Transverse colon (tissue), 4 donors: ENCODE measurements around the gene CD244. TPM values are rescaled to one million over a fixed set of nuclear protein-coding genes. Genes with fewer than 3 reads are reported as not detected.
A peak's percentile ranks its signal among the peaks of the same experiment; 100 is the strongest.

Source experiments
- DNase-seq: peaks from one replicate; pipeline ENCODE4 v3.0.0-alpha.2; 2019
- H3K27ac ChIP-seq, 4 donors: fragments of 200-600 bp; sonication (generic); 2 replicates each; pipeline ENCODE4 v1.5.1; 2016 to 2018; ENCODE audit warnings: inconsistent platforms in 4 of 4
- H3K27me3 ChIP-seq: fragments of 200-600 bp; sonication (generic); 2 replicates; pipeline ENCODE4 v1.5.1; 2017; ENCODE audit warnings: inconsistent platforms
- H3K36me3 ChIP-seq, 4 donors: fragments of 200-600 bp; sonication (generic); 2 replicates each; pipeline ENCODE4 v1.5.1; 2017 to 2019; ENCODE audit warnings: inconsistent platforms in 4 of 4
- H3K4me1 ChIP-seq, 4 donors: fragments of 200-600 bp; sonication (generic); 2 replicates each; pipeline ENCODE4 v1.5.1; 2017 to 2020; ENCODE audit warnings: inconsistent platforms in 4 of 4
- H3K4me3 ChIP-seq, 4 donors: fragments of 200-600 bp; sonication (generic); 1 replicate in 1 of 4; 2 replicates in 3 of 4; pipeline versions ENCODE4 v1.5.1 to v1.6.1; 2017 to 2019; ENCODE audit warnings: inconsistent platforms in 4 of 4
- H3K9me3 ChIP-seq, 2 donors: fragments of 200-600 bp; sonication (generic); 2 replicates each; pipeline ENCODE4 v1.5.1; 2017 to 2019; ENCODE audit warnings: inconsistent platforms in 2 of 2
- EP300 ChIP-seq: sonication (generic); formaldehyde crosslinking; IDR thresholded peaks from one replicate; pipeline ENCODE4 v1.6.1; 2017; ENCODE audit warnings: antibody characterized with exemption, low read depth
- POLR2A ChIP-seq: fragments of 450-650 bp; IDR thresholded peaks from one replicate; pipeline ENCODE4 v1.6.1; 2016; ENCODE audit warnings: antibody characterized with exemption, mild to moderate bottlenecking, moderate library complexity
- POLR2AphosphoS5 ChIP-seq, 3 donors: sonication (generic); formaldehyde crosslinking; IDR thresholded peaks; one replicate each; pipeline ENCODE4 v1.6.1; 2016; ENCODE audit warnings: antibody characterized with exemption in 3 of 3
- WGBS, 2 donors: methylation state at CpG; one replicate each; pipeline ENCODE4 v1.1.5; 2018; ENCODE audit warnings: low coverage in 1 of 2; 5-methylcytosine and 5-hydroxymethylcytosine counted together
- in situ Hi-C, 4 donors: fragments of 200-750 bp; cut with MboI; loops; one replicate each; pipeline versions ENCODE4 v1.15.0 to v1.15.1; 2017; ENCODE audit warnings: low sequenced_read_pairs in 3 of 4, low pct_ligation_motif_present in 1 of 4, low pct_unique_long_range_greater_than_20kb in 1 of 4
- intact Hi-C: fragments of 100-400 bp; cut with DNase I; formaldehyde crosslinking; loops from one replicate; pipeline ENCODE4 v1.15.1; 2023; ENCODE audit warnings: low total_unique reads
- total RNA-seq, 4 donors: library from RNA; depleted of rRNA; stranded (reverse); fragments of >200 nt; gene quantifications; one replicate each; pipeline ENCODE4 v1.1.0, GENCODE V29; 2016
- TF ChIP-seq, protein P1 (sequence below), 5 experiments: fragments of 200-600 bp in 3 of 5; fragments of 450-650 bp in 2 of 5; sonication (generic) in 3 of 5; IDR thresholded peaks; 1 replicate in 2 of 5; 2 replicates in 3 of 5; pipeline ENCODE4 v1.5.1; 2016 to 2017; ENCODE audit warnings: antibody characterized with exemption in 5 of 5, inconsistent platforms in 3 of 5, mild to moderate bottlenecking in 2 of 5, moderate library complexity in 1 of 5

Gene CD244
- total RNA-seq, 4 donors from 2014 or later = 0.48 to 0.55 TPM; not detected in 2

DNA sequence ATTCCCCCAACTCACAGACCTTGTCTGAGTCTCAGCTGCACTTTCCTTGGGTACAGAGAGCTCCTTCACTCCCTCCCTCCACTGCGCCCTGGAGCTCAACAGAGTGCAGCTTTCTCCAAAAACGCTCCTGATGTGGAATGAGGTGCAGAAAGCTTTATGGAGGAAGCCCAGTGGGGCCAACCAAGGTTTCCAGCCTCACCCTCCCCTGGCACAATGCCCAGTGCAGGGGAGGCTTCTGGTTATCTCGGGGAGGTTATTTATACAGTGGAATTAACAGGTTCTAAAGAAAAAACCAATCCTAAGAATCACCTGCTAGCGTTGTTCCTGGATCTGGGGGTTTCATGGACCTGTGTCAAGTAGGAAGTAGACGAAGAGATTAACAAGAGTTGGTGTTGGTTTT is 22.4 kb upstream of the CD244 start, which contains the start of gene ITLN1:
Gene ITLN1, minus strand, starts transcription at position 139 of the 400 bp plus-strand sequence. CDS start 303 bp downstream, outside the sequence.
- WGBS, 2 donors = 47 to 48% methylated on average over 3 to 5 of the region's 5 CpGs
- Histone ChIP-seq H3K4me3 (no peak within 1 kb of the TSS), H3K27me3 (no peaks in the 10 kb centered on the region), H3K9me3 (no peaks in the 10 kb centered on the region), H3K36me3 (no peaks in the 10 kb centered on the region), H3K27ac (peak within 1 kb of the TSS in 1 of 4 donors; percentile 14), H3K4me1 (peaks cover 0 to 4% (median 0%) of the 10 kb centered on the region in 4 donors)
- TF ChIP-seq POLR2AphosphoS5 (IDR thresholded peaks at IDR 0.05) (no peak), POLR2A (no peak)
- TF ChIP-seq, protein P1, sequence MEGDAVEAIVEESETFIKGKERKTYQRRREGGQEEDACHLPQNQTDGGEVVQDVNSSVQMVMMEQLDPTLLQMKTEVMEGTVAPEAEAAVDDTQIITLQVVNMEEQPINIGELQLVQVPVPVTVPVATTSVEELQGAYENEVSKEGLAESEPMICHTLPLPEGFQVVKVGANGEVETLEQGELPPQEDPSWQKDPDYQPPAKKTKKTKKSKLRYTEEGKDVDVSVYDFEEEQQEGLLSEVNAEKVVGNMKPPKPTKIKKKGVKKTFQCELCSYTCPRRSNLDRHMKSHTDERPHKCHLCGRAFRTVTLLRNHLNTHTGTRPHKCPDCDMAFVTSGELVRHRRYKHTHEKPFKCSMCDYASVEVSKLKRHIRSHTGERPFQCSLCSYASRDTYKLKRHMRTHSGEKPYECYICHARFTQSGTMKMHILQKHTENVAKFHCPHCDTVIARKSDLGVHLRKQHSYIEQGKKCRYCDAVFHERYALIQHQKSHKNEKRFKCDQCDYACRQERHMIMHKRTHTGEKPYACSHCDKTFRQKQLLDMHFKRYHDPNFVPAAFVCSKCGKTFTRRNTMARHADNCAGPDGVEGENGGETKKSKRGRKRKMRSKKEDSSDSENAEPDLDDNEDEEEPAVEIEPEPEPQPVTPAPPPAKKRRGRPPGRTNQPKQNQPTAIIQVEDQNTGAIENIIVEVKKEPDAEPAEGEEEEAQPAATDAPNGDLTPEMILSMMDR (IDR thresholded peaks at IDR 0.05) = no peak
- in situ Hi-C loops = no loop called here
- no peak for DNase-seq
- intact Hi-C loops = no loop called here

DNA sequence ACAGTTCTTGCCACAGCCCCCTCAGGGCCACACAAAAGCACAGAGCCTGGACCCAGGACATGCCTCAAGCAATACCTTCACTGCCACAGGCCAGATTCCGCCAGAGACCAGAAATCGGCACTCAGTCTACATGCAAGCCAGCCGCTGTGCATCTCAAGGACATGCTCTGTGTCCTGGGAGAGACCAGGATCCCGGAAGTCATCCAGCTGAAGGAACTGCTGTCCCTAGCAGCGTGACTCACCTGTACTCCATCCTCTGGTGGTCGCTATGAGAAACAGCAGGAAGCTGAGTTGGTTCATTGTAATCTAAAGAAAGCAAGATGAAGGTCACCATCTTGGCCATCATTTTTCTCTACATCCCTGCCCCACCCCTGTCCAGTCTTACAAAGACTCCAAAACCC is 21.9 kb upstream of the CD244 start:
- in situ Hi-C loops (no loop called here), intact Hi-C loops (no loop called here)
- no peaks in the 10 kb centered on the region for H3K9me3 ChIP-seq
- no peak for DNase-seq
- H3K36me3 ChIP-seq = no peaks in the 10 kb centered on the region
- H3K4me3 ChIP-seq = no peak overlapping the region
- peak overlapping the region in 1 of 4 donors; percentile 14 for H3K27ac ChIP-seq
- H3K27me3 ChIP-seq = no peaks in the 10 kb centered on the region
- TF ChIP-seq, protein P1 (IDR thresholded peaks at IDR 0.05) = peak in 3 of 5 experiments; percentile 28 to 71 (median 49)
- TF ChIP-seq POLR2A = no peak
- WGBS, 2 donors = 79% methylated on average over 6 of the region's 6 CpGs; no CpG with 5 or more reads in 1 of the 2 donors
- H3K4me1 ChIP-seq = peaks cover 0 to 4% (median 0%) of the 10 kb centered on the region in 4 donors

DNA sequence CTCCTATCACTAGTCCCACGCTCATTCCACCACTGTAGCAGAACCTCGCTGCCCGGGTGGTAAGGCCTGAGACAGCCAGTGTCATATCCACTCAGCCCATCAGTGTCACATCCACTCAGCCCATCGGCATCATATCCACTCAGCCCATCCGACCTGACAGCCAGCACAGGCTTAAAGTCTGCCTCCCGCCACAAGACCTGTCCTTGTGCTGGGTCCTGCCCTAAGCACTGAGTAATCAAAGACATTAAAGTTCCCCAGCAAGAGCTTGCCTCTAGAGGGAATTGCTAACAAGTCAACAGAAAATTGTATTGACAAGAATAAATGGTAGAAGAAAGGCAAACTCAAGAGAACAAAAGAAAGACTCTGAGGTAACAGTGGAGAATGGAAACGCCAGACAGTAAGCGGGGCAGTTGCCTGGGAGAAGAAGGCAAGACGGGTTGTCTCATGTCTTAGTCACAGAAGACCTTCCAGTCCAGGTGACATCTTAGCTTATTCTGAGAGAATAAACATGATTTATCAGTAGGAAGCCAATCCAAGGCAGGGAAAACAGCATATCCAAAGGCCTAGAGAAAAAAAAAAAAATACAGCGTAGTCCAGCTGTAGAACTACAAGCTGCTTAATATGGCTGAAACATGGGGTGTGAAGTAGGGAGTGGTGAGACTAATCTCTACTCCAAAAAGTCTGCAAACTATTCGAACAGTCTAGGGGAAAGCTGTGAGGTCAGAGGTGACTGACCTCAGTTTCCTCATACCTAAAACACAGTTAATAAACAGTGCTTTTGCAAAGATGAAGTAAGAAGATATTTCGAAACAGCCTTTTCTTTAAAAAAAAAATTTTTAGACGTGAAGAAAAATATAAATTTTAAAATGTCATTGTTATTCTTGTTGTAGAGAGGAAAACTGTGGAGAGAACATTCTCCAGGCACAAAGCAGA is 21.2 kb upstream of the CD244 start:
- no peak for DNase-seq
- Histone ChIP-seq H3K4me3 (no peak overlapping the region), H3K9me3 (no peaks in the 10 kb centered on the region), H3K27ac (peak overlapping the region in 1 of 4 donors; percentile 14), H3K36me3 (no peaks in the 10 kb centered on the region), H3K27me3 (no peaks in the 10 kb centered on the region), H3K4me1 (peaks cover 0 to 4% (median 0%) of the 10 kb centered on the region in 4 donors)
- WGBS, 2 donors = 85 to 92% methylated on average over 7 to 13 of the region's 13 CpGs
- intact Hi-C loops (no loop called here), in situ Hi-C loops (no loop called here)
- TF ChIP-seq POLR2A (no peak), POLR2AphosphoS5 (IDR thresholded peaks at IDR 0.05) (no peak), EP300 (no peak)
- TF ChIP-seq, protein P1 (IDR thresholded peaks at IDR 0.05) = no peak

DNA sequence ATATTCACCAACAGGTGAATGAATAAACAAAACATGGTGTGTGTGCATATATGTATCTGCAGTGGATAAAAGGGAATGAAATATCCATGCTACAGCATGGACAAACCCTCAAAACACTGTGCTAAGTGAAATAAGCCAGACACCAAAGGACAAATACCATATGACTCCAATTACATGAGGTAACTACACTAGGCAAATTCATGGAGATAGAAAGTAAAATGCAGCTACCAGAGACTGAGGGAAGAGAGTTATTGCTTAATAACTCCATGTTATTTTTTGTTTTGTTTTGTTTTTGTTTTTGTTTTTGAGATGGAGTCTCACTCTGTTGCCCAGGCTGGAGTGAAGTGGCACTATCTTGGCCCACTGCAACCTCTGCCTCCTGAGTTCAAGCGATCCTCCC is 19.9 kb upstream of the CD244 start:
- no peak for DNase-seq
- intact Hi-C loops (no loop called here), in situ Hi-C loops (no loop called here)
- no peak overlapping the region for H3K27ac ChIP-seq
- no peaks in the 10 kb centered on the region for H3K36me3 ChIP-seq
- H3K27me3 ChIP-seq = no peaks in the 10 kb centered on the region
- H3K4me3 ChIP-seq = no peak overlapping the region
- H3K9me3 ChIP-seq = no peaks in the 10 kb centered on the region
- 96 to 100% methylated on average over 1 of the region's 1 CpG for WGBS, 2 donors
- no peak for TF ChIP-seq EP300
- TF ChIP-seq, protein P1 (IDR thresholded peaks at IDR 0.05) = no peak
- H3K4me1 ChIP-seq = peaks cover 0 to 4% (median 0%) of the 10 kb centered on the region in 4 donors
